GM21381 (cell line): ENCODE results near the gene CAST.

ENCODE experiments used
- ATAC-seq: cut with Tn5 transposase; IDR thresholded peaks from one replicate; pipeline ENCODE4 v1.9.1; 2021; ENCODE audit warnings: mild to moderate bottlenecking, moderate library complexity; ENCODE audit not compliant: unreplicated experiment

CAST gene

DNA sequence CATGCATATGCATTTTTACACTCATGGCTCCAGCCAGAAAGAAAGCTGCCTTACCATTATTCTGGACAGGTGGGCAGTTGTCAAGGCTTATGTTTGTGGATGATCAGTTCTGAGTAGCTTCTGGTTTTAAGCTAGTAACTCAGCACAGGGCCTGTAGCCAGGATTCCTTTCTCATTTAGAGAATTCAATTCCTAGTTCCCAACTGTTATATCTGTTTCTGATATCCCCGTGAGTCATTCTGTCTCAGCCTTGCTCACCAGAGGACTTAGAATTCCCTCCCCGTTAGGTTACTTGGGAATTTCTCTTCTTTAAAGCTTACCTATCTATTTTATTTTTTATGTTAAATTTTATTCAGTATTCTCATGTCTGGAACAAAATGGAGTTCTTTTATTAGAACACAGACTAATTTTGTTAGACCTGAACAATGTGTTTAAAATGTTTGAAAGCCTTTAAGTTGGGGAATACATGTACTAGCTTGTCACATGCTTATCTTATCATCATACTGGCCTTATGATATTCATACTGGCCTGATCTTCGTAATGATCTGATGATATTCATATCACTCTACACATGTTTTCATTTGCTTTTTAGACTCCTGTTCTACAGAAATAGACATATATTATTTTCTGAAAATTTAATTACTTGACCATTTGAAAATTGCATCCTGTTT, 47.1 kb downstream of the CAST start:
- no peak for ATAC-seq

DNA sequence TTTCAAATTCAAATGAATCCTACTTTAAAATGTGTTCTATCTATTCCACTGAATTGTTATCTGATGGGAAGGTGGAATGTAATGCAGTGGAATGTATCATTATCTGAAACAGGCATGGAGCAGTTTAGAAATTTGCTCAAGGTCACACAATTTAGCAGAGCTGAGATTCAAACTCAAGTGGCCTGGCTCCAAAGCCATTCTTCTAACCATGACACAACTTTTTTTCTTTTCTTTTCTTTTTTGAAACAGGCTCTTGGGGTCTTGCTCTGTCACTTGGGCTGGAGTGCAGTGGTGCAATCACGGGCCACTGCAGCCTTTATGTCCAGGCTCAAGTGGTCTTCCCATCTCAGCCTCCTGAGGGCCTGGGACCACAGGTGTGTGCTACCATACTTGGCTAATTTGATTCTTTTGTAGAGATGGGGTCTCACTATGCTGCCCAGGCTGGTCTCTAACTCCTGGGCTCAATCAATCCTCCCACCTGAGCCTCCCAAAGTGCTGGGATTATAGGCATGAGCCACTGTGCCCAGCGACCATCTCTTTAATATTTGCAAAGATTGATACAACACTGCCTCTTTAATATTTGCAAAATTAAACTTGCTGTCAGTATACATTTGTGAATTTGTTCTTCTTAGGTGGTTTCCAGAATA, 50.0 kb downstream of the CAST start:
- no peak for ATAC-seq

DNA sequence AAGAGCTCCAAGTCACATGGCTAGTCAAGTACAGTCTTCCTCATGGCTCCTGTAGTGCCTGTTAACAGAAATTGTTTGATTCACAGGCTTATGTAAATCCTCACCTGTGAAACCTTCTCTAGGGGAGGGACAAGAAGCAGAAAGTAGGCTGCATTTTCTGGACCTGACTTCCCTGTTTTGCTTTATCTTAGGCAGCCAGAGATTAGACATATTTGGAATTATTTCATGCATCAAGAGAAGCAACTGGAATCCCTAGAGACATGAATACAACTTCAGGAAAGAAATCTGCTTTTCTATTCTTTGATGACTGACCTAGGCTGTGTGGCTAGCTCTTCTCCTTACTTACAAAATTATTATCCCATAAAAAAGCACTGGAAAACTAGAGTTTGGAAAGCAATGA, 52.3 kb downstream of the CAST start:
- ATAC-seq = no peak

DNA sequence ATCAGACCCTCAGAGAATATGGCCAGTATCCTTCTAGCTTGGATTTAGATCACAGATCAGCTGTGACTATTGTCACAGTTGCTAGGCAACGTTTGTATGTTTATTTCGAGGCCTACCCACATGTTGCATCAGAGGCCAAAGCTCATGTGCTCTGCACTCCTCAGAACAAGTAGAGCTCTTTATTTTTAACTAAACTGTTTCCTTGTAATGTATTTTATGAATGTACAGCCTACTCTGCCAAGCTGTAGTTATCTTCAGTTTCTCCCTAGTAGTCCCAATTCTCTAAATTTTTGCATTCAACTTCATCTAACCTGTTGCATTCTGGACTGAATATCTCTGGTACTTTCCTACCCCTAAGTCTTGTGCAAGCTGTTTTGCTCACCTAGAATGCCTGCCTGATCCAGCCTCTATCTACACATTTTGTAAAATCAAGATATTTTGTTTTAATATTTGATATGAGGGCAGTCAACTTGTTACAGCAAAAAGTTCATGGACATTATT, 52.8 kb downstream of the CAST start:
- ATAC-seq = no peak

DNA sequence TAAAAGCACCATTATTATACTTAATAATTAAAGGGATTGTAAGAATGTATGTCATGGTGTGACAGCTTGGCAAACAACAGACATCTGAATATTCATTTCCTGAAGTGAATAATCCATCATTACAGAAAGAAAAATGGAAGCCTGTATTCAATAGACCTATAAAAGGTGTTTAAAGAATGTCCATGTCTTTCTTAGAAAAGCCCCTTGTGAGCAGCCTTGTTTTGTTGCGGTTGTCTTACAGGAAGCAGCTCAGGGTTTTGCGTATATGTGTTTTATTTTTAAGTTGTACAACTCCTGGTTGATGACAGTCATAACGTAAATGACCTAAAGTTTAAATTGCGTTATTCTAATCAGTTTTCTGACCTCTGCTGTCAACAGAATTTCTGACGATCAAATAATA, 53.8 kb downstream of the CAST start:
- no peak for ATAC-seq

DNA sequence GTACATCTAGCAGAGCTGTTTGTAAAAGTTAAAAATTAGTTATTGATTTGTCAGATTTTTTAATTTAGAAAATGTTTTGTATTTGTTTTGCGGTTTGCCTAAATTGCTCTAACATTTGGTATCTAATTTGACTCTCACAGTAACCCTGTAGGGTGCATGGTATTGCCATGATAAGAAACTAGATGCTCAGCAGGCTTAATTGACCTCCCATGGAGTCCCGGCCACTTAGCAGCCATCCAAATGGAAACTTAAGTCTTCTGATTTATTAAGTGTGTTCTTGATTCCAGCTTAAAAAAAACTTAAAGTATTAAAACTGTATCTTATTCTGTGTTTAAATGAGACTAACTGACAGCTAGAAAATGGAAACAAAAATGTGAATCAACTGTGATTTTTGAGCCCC, 54.5 kb downstream of the CAST start:
- ATAC-seq = no peak

DNA sequence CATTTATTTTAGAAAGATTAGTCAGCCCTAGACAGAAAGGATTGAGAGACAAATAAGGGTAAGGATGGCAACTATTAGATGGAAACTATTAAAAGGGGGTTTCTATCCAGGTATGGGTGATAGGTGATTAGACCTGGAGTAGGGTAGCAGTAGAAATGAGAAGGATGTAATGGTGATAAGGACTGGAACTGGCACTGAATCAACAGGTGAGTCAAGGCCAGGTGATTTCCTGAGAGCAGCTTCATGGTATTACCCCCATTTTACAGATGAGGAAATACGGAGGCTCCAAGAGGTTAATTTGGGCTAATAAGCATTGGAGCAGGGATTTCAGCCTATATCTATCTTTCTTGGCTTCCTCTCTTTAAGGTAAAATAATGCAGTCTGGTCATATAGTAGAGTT, 55.7 kb downstream of the CAST start:
- no peak for ATAC-seq

DNA sequence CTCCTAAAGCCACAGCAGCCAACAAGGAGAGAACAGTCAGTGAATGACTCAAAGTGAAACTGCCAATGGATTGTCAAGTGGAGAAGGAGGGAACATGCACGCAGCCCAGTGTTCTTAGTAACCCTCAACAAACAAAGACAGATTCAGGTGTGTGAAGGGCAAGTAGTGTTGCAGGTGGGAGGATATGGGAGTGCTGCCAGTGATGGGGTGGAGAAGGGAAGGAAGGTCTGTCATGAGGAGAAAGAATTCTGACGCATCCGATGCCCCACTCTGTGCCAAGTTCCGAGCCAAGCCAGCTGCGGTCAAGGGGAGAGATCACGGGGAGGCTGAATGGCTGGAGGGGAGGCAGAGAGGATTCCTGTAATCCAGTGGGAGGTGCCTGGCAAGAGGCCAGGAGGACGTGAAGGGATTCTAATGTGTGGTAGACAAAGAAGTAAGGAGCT, 56.5 kb downstream of the CAST start:
- ATAC-seq = no peak

DNA sequence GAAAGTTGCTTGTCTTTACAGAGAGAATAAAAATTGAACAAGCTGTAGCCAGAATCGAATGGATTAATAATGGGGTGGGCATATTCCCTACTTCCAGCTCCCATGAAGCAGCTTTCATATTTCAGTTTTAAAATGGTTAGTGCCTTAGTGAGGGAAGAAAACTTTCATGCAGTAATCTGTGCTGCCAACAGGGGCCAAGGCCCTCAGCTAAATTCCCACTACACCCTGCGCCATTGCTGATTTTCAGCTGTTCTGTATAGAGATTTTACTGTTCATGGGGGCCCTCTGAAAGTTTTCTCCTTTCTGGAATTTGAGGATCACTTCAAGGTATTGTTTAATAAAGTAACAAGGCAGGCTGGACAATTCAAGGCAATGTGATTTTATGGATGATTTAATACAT, 58.2 kb downstream of the CAST start:
- ATAC-seq = no peak

DNA sequence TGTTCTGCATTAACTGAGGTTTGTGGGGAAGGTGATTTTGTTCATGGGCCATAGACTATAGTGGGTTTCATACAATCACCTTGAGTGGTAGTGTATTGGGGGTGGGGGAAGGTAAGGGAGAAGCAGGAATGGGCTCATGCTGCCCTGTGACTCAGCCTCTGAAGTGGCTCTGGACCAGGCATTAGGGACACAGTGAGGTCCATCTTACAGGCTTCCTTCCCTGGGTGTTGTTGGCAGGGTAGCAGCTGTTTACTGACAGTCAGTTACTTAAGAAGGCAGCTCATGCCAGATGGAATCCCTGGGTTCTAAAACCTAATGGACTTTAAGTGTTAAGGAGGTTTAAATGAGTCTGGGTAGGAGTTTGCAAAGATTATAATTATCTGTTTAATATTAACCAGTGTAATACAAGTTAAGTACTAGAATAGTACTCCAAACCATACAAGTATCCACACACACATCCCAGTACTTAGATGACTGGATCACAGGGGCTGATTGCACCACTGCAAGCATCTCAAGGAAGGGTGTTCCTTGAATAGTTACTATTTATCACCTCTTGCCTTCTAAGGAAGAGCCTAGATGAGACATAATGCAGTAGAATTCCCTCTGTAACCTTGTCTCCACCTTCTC, 59.3 kb downstream of the CAST start:
- no peak for ATAC-seq

DNA sequence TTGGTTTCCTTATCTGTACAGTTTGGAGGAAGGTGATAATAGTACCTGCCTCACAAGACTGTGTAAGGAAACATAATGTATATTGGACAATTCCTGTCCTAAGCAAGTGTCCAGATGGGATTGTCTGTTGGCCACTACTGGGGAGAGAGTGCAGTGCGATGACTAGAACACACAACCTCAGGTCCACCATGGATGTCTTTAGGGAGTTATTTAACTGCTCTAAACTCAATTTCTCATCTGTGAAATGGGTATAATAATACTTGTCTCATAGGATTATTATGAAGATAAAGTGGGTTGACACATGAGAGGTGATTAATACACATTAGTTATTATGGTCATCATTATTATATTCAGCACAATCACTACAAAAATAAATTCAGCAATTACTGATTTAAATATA, 63.1 kb downstream of the CAST start:
- ATAC-seq = no peak

DNA sequence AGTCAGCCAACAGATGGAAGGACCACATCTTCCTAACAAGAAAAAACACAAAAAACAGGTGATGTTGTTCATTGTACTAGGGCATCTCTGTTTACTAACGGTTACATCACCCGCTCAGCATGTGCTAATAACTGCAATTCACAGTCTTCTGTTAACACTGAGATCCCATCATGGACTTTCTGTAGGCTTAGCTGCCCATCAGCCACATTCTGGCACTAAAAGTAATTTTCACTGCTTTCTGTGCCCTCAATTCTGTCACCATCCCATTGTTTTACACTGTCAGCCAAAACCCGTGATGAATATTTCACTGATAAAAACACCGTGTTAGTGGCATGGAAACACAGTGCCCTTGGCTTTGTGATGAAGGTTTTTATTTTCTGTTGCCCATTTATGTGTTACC, 64.6 kb downstream of the CAST start:
- ATAC-seq = no peak

DNA sequence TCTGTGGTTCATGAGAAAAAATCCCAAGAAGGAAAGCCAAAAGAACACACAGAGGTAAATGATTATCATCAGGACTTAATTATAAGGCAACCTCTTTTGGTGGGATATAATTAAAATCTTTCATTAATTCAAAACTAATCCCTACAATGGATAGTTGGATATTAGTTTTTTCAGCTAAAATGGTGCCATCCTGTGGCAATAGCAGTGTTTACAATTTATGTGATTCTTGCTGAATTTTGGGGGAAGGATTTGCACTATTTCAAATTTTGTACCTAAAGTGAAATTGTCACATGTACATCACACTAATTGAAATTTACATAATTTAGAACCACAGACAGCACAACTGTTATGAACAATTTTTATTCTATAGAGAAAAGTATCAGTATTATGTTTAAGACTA, 67.0 kb downstream of the CAST start:
- ATAC-seq = no peak

DNA sequence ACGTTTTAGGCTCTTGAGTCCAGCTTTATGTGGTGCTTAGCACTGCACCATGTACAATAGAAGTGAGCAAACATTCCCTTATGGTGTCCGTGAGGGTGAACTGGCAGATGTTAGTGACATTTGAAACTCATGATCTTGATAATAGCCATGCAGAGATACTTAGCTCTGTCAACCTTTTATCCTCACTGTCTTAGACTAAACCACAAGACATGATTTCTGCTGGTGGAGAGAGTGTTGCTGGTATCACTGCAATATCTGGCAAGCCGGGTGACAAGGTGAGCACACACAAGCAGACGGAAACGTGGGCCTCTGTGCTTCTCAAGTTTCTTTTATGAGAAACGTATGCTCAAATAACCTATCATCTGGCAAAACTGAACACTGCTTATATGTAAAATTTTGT, 68.4 kb downstream of the CAST start:
- no peak for ATAC-seq

DNA sequence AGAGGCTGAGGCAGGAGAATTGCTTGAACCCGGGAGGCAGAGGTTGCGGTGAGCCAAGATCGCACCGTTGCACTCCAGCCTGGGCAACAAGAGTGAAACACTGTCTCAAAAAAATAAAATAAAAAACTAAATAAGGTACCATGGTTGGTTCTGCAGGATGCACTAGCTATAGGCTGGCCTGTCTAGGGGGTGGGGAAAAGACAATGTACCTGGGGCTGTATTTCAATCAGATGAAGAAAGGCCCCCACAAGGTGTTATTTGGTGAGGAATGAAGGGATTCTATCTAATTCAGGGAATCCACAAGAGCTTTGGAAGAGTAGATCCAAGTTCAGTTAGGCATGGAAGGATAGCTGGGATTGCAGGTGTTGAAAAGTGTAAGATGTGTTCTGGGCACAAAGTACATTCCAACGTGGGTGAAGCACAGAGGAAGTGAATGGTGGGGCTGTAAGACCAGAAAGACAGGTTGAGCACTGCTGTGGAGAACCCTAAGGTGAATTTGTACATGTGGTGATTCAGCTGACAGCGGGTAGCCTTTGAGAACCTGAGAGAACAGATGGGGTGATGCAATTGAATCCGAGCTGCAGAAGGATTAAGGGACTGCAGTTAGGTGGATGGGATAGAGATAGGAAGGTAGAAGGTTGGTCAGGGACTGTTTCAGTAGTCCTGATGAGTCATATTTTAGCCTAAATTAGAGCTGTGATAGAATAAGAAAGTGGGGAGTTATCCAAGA, 71.8 kb downstream of the CAST start:
- ATAC-seq = no peak

DNA sequence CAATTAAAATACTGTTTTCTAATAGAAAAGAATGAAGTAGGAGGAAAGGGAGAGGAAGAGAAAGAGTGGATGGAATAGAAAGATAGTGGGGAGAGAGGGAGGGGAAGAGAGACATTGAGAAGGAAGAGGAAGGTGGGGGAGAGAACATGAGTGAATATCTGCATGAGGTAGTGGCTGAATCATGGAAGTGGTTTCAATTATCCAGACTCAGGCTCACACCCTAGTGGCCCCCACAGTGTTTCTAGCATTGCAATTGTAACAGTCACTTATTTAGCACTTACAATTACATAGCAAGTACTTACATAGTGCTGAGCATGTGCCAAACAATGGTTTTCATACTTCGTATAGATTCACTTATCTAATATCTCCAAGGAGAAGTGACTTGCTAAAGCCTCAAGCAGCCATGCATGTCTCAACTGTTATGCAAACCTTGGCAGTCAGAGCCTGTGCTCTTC, 72.7 kb downstream of the CAST start:
- ATAC-seq = no peak

DNA sequence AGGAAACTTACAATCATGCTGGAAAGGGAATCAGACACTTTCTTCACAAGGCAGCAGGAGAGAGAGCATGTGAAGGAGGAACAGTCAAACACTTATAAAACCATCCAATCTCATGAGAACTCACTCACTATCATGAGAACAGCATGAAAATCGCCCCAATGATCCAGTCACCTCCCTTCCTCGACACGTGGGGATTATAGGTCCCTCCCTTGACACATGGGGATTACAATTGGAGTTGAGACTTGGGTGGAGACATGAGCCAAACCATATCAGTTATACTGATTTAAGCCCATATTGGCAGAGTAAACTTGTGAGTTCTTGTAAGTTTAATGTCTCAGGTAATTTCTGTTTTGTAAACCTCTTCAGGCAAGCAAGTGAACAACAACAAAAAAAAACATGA, 74.8 kb downstream of the CAST start:
- no peak for ATAC-seq

DNA sequence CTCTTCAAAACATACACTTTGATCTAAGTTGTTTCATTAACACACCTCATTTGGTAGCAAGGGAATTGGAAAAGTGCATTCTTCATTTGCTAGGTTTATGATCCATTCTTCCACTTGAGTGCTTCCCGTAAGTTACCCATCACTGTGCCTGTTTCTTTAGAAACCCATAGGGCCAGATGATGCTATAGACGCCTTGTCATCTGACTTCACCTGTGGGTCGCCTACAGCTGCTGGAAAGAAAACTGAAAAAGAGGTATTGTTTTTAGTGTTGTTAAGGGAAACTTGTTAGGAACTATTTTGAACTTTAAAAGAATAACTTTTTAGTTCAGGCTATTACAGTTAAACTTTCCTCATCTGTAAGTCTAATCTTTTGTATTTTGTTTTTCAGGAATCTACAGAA, 78.9 kb downstream of the CAST start:
- ATAC-seq = no peak

DNA sequence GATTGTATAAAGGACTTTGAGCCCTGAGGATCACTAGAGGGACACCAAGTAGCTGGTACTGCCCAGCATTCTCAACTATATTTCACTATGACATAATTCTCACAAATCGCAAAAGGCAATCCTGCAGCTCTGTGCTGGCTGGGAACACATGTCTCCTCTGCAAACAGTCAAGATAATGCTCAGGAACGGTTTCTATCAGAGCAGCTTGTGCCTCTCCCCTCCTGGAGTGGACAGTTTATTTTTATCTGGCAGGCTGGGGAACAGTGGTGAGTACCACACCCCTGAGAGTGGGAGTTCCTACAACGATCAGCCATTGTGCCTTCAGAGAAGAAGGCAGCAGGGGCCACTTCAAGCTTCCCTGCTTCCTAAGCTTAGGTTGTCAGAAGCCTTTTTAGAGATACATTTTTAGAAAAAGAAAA, 79.7 kb downstream of the CAST start:
- no peak for ATAC-seq

DNA sequence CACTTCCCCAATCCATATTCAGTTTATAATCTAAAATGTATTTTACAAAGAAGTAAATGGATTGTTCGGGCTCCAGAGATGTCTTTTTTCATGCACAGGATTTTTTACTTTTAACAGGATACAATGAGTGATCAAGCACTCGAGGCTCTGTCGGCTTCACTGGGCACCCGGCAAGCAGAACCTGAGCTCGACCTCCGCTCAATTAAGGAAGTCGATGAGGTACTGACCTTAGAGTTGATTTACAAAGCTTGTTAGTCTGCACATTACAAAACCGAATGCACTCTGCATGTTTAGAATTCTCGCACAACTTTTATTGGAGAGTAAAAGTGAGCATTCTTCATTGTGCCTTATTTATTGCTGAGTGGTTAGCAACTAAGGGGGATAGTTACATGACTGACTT, 80.4 kb downstream of the CAST start:
- ATAC-seq = no peak

DNA sequence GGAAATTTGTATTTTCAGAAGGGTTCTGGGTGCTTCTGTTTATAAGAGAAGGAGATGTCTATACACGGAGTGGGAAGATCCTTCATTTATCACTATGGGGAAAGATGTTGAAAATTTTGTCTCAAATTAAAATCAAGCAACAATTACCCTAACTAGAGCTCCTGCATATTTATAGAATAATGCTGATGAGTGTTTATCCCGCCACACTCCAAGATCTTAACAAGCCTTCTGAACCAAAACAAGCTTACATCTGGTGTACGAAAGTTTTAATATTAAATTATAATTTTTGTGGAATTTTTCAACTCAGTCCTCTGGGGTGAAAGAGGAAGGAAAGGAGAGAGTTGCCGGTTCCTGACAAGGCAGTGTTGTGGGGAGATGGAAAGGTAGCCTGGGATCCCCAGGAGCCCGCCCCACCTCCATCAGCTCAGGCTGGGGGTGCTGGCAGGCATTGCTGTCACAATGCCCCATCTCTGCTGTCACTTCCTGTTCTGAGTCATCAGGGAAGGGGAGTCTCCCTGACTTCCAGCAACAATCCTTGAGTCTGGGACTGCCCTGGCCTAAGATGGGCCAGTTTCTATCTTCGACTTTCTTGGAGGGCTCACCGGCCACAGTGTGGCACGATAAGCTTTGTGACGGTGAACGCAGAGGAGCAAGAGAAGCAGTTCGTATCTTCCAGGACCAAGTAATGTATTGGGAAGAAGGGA, 81.0 kb downstream of the CAST start:
- ATAC-seq = no peak
